Activated CD4-positive, alpha-beta memory T cell treated with anti-CD3 and anti-CD28 coated beads, Interleukin-2, amount 10 ng/mL, durations not matched to agents 7 days and 5 days (primary cell): ENCODE measurements around the gene LDLR. TPM values are rescaled to one million over a fixed set of nuclear protein-coding genes. Genes with fewer than 3 reads are reported as not detected.
"Not testable (repeated sequence)": the region's sequence is repeated elsewhere in the genome, so short reads cannot be mapped to it uniquely, and the experiment has no call there.

Experiments used
- CTCF ChIA-PET: fragments of 350-600 bp; sonication (Branson Sonifier 250); formaldehyde crosslinking; loops from one replicate; lab custom pipeline; 2021; ENCODE audit warnings: antibody characterized with exemption, inconsistent platforms; lab: Charles Lee
- POLR2A ChIA-PET: fragments of 350-600 bp; sonication (Branson Sonifier 250); formaldehyde crosslinking; loops from one replicate; lab custom pipeline; 2021; ENCODE audit warnings: antibody characterized with exemption; lab: Charles Lee
- DNase-seq: peaks from one replicate; pipeline ENCODE4 v3.0.0-alpha.2; 2020
- H3K27ac Mint-ChIP-seq: one replicate; pipeline ENCODE4 v1.8.0; 2021; ENCODE audit warnings: mild to moderate bottlenecking, mixed read lengths
- H3K27me3 Mint-ChIP-seq: one replicate; pipeline ENCODE4 v1.8.0; 2021; ENCODE audit warnings: mixed read lengths
- H3K36me3 Mint-ChIP-seq: one replicate; pipeline ENCODE4 v1.8.0; 2021; ENCODE audit warnings: low read depth, mixed read lengths
- H3K4me1 Mint-ChIP-seq: one replicate; pipeline ENCODE4 v1.8.0; 2021; ENCODE audit warnings: mixed read lengths
- H3K4me3 Mint-ChIP-seq: one replicate; pipeline ENCODE4 v1.8.0; 2021; ENCODE audit warnings: mild to moderate bottlenecking, mixed read lengths
- H3K9me3 Mint-ChIP-seq: one replicate; pipeline ENCODE4 v1.8.0; 2021; ENCODE audit warnings: mixed read lengths
- total RNA-seq, 2 experiments: library from RNA; stranded (reverse); gene quantifications; one replicate each; pipeline ENCODE4 v1.2.3, GENCODE V29; 2021

LDLR gene
- total RNA-seq, 2 experiments from 2014 or later = 150 to 160 TPM

GRCh38 chr19:11058246-11059030, 30.8 kb upstream of the LDLR start:
- peaks cover 12% of the 10 kb centered on the region for H3K36me3 Mint-ChIP-seq
- DNase-seq = no peak
- ChIA-PET POLR2A (no interaction called here), CTCF (no interaction called here)
- no peaks in the 10 kb centered on the region for H3K4me1 Mint-ChIP-seq
- H3K27ac Mint-ChIP-seq = no peak overlapping the region
- H3K4me3 Mint-ChIP-seq = no peak overlapping the region
- no peaks in the 10 kb centered on the region for H3K9me3 Mint-ChIP-seq
- no peaks in the 10 kb centered on the region for H3K27me3 Mint-ChIP-seq

GRCh38 chr19:11059511-11060358, 29.5 kb upstream of the LDLR start:
- ChIA-PET CTCF (no interaction called here), POLR2A (no interaction called here)
- Mint-ChIP-seq H3K36me3 (peaks cover 14% of the 10 kb centered on the region), H3K27me3 (no peaks in the 10 kb centered on the region), H3K9me3 (no peaks in the 10 kb centered on the region), H3K4me1 (no peaks in the 10 kb centered on the region), H3K4me3 (no peak overlapping the region), H3K27ac (no peak overlapping the region)
- DNase-seq = no peak

GRCh38 chr19:11061952-11062351, 27.3 kb upstream of the LDLR start:
- POLR2A ChIA-PET = no interaction called here
- H3K27ac Mint-ChIP-seq = no peak overlapping the region
- CTCF ChIA-PET = no interaction called here

GRCh38 chr19:11063434-11063833, 25.8 kb upstream of the LDLR start:
- CTCF ChIA-PET = interaction anchor here (0.9 to 1.3 kb wide), 2 partner anchors 27 to 63 kb away, joined by 3 to 5 read pairs; no protein-coding TSS in a partner anchor
- Mint-ChIP-seq H3K27me3 (no peaks in the 10 kb centered on the region), H3K4me3 (no peak overlapping the region), H3K4me1 (no peaks in the 10 kb centered on the region), H3K9me3 (no peaks in the 10 kb centered on the region), H3K36me3 (peaks cover 31% of the 10 kb centered on the region), H3K27ac (no peak overlapping the region)
- no peak for DNase-seq
- POLR2A ChIA-PET = no interaction called here

More at GRCh38 chr19:11061952-11062351, 27.3 kb upstream of the LDLR start:
- Mint-ChIP-seq H3K36me3 (peaks cover 25% of the 10 kb centered on the region), H3K4me1 (no peaks in the 10 kb centered on the region), H3K4me3 (no peak overlapping the region), H3K27me3 (no peaks in the 10 kb centered on the region), H3K9me3 (no peaks in the 10 kb centered on the region)
- no peak for DNase-seq

- Mint-ChIP-seq H3K4me3 (no peak overlapping the region), H3K36me3 (peaks cover 30% of the 10 kb centered on the region), H3K4me1 (peaks cover 6% of the 10 kb centered on the region), H3K27me3 (no peaks in the 10 kb centered on the region), H3K9me3 (no peaks in the 10 kb centered on the region), H3K27ac (no peak overlapping the region)
- ChIA-PET POLR2A (no interaction called here), CTCF (interaction anchor here (0.7 kb wide), 1 partner anchor 61 kb away, joined by 3 read pairs; no protein-coding TSS in a partner anchor)
- DNase-seq = no peak
These were observed 24.4 kb upstream of the LDLR start for GRCh38 chr19:11064831-11065303.

GRCh38 chr19:11066326-11066725, 22.9 kb upstream of the LDLR start:
- Mint-ChIP-seq H3K4me3 (no peak overlapping the region), H3K4me1 (peaks cover 6% of the 10 kb centered on the region), H3K27ac (no peak overlapping the region), H3K27me3 (no peaks in the 10 kb centered on the region), H3K9me3 (no peaks in the 10 kb centered on the region), H3K36me3 (peaks cover 26% of the 10 kb centered on the region)
- POLR2A ChIA-PET = interaction anchor here (0.7 to 2.2 kb wide), 2 partner anchors 22 to 80 kb away, joined by 3 to 7 read pairs; partner anchors contain the start of gene LDLR
- no peak for DNase-seq
- CTCF ChIA-PET = no interaction called here

GRCh38 chr19:11067356-11068113, 21.7 kb upstream of the LDLR start:
- no peaks in the 10 kb centered on the region for H3K9me3 Mint-ChIP-seq
- H3K4me1 Mint-ChIP-seq = peaks cover 6% of the 10 kb centered on the region
- POLR2A ChIA-PET = interaction anchor here (1.0 to 2.2 kb wide), 3 partner anchors 21 to 31 kb away, joined by 3 to 7 read pairs (median 5); partner anchors contain the start of gene LDLR
- H3K36me3 Mint-ChIP-seq = peaks cover 21% of the 10 kb centered on the region
- H3K27ac Mint-ChIP-seq = no peak overlapping the region
- H3K4me3 Mint-ChIP-seq = no peak overlapping the region
- CTCF ChIA-PET = interaction anchor here (0.7 kb wide), 1 partner anchor 59 kb away, joined by 3 read pairs; no protein-coding TSS in a partner anchor
- no peak for DNase-seq
- H3K27me3 Mint-ChIP-seq = no peaks in the 10 kb centered on the region

GRCh38 chr19:11069561-11069960, 19.7 kb upstream of the LDLR start:
- no peak for DNase-seq
- no peak overlapping the region for H3K27ac Mint-ChIP-seq
- CTCF ChIA-PET = no interaction called here

GRCh38 chr19:11070123-11070522, 19.1 kb upstream of the LDLR start:
- ChIA-PET CTCF (no interaction called here), POLR2A (interaction anchor here (0.7 kb wide), 1 partner anchor 22 kb away, joined by 3 read pairs; no protein-coding TSS in a partner anchor)
- no peak overlapping the region for H3K27ac Mint-ChIP-seq
- H3K9me3 Mint-ChIP-seq = no peaks in the 10 kb centered on the region
- no peak overlapping the region for H3K4me3 Mint-ChIP-seq
- H3K27me3 Mint-ChIP-seq = no peaks in the 10 kb centered on the region
- peaks cover 15% of the 10 kb centered on the region for H3K36me3 Mint-ChIP-seq
- peaks cover 12% of the 10 kb centered on the region for H3K4me1 Mint-ChIP-seq
- no peak for DNase-seq

More at GRCh38 chr19:11069561-11069960, 19.7 kb upstream of the LDLR start:
- POLR2A ChIA-PET = no interaction called here
- Mint-ChIP-seq H3K9me3 (no peaks in the 10 kb centered on the region), H3K27me3 (no peaks in the 10 kb centered on the region), H3K36me3 (peaks cover 19% of the 10 kb centered on the region), H3K4me3 (no peak overlapping the region), H3K4me1 (peaks cover 11% of the 10 kb centered on the region)

- Mint-ChIP-seq H3K27ac (no peak overlapping the region), H3K9me3 (no peaks in the 10 kb centered on the region), H3K4me1 (peaks cover 12% of the 10 kb centered on the region), H3K27me3 (no peaks in the 10 kb centered on the region), H3K36me3 (peaks cover 2% of the 10 kb centered on the region), H3K4me3 (no peak overlapping the region)
- POLR2A ChIA-PET = interaction anchor here (0.6 kb wide), 1 partner anchor 16 kb away, joined by 3 read pairs; the partner anchor contains the start of gene LDLR
- no peak for DNase-seq
- CTCF ChIA-PET = no interaction called here
These were observed 15.7 kb upstream of the LDLR start for GRCh38 chr19:11073568-11073967.

GRCh38 chr19:11076792-11077191, 12.5 kb upstream of the LDLR start:
- DNase-seq, H3K9me3 Mint-ChIP-seq, H3K4me3 Mint-ChIP-seq, H3K27me3 Mint-ChIP-seq, CTCF ChIA-PET, POLR2A ChIA-PET, H3K36me3 Mint-ChIP-seq, H3K4me1 Mint-ChIP-seq, H3K27ac Mint-ChIP-seq: not testable (repeated sequence)

GRCh38 chr19:11078893-11079292, 10.4 kb upstream of the LDLR start:
- H3K27ac Mint-ChIP-seq = no peak overlapping the region
- ChIA-PET CTCF (no interaction called here), POLR2A (no interaction called here)
- no peak for DNase-seq
- H3K4me1 Mint-ChIP-seq = peaks cover 7% of the 10 kb centered on the region
- no peak overlapping the region for H3K4me3 Mint-ChIP-seq
- no peaks in the 10 kb centered on the region for H3K36me3 Mint-ChIP-seq
- no peaks in the 10 kb centered on the region for H3K27me3 Mint-ChIP-seq
- H3K9me3 Mint-ChIP-seq = no peaks in the 10 kb centered on the region
